SK-N-SH treated with all-trans-retinoic acid at 6 μM for 48 hours (cell line): ENCODE results near the gene SLC4A4.

Source experiments
- ATAC-seq: fragments of 200-7000 bp; cut with Tn5 transposase; 3 replicates; pipeline ENCODE4 v1.9.1; 2020; ENCODE audit warnings: mild to moderate bottlenecking, moderate library complexity
- BACH2 ChIP-seq: fragments of 250-450 bp; sonication (Bioruptor Pico); IDR thresholded peaks from 2 replicates; pipeline ENCODE4 v1.9.0; 2021; ENCODE audit warnings: mild to moderate bottlenecking, borderline replicate concordance
- CSDC2 ChIP-seq: fragments of 250-450 bp; sonication (Bioruptor Pico); IDR thresholded peaks from 2 replicates; pipeline ENCODE4 v1.5.0; 2020; ENCODE audit warnings: mild to moderate bottlenecking, moderate library complexity
- ESRRG ChIP-seq: fragments of 250-450 bp; sonication (Bioruptor Pico); IDR thresholded peaks from 2 replicates; pipeline ENCODE4 v1.6.1; 2021; ENCODE audit warnings: mild to moderate bottlenecking
- GLIS3 ChIP-seq: fragments of 250-450 bp; sonication (Bioruptor Pico); IDR thresholded peaks from 2 replicates; pipeline ENCODE4 v1.5.0; 2020; ENCODE audit warnings: mild to moderate bottlenecking, moderate library complexity
- ISL1 ChIP-seq: fragments of 250-450 bp; sonication (Bioruptor Pico); IDR thresholded peaks from 2 replicates; pipeline ENCODE4 v2.1.2; 2022; ENCODE audit warnings: mild to moderate bottlenecking, moderate library complexity
- PPARA ChIP-seq: fragments of 250-450 bp; sonication (Bioruptor Pico); IDR thresholded peaks from 2 replicates; pipeline ENCODE4 v1.5.0; 2020; ENCODE audit warnings: mild to moderate bottlenecking, borderline replicate concordance
- SNAI2 ChIP-seq: fragments of 250-450 bp; sonication (Bioruptor Pico); IDR thresholded peaks from 2 replicates; pipeline ENCODE4 v1.5.0; 2020; ENCODE audit warnings: mild to moderate bottlenecking, moderate library complexity
- TCF4 ChIP-seq: fragments of 250-450 bp; sonication (Bioruptor Pico); IDR thresholded peaks from 2 replicates; pipeline ENCODE4 v1.8.0; 2021; ENCODE audit warnings: mild to moderate bottlenecking, moderate library complexity, borderline replicate concordance
- TOX ChIP-seq: fragments of 250-450 bp; sonication (Bioruptor Pico); IDR thresholded peaks from 2 replicates; pipeline ENCODE4 v1.8.0; 2021; ENCODE audit warnings: mild to moderate bottlenecking, moderate library complexity, borderline replicate concordance
- ZC3H10 ChIP-seq: fragments of 250-450 bp; sonication (Bioruptor Pico); IDR thresholded peaks from 2 replicates; pipeline ENCODE4 v1.5.1; 2021; ENCODE audit warnings: mild to moderate bottlenecking, moderate library complexity
- ZFP30 ChIP-seq: fragments of 450-650 bp; formaldehyde crosslinking; IDR thresholded peaks from 2 replicates; pipeline ENCODE4 v1.5.0; 2022; ENCODE audit warnings: mild to moderate bottlenecking, moderate library complexity
- ZNF70 ChIP-seq: fragments of 450-650 bp; formaldehyde crosslinking; IDR thresholded peaks from 2 replicates; pipeline ENCODE4 v1.5.0; 2020; ENCODE audit warnings: mild to moderate bottlenecking, moderate library complexity
- ZNF8 ChIP-seq: fragments of 450-650 bp; formaldehyde crosslinking; IDR thresholded peaks from 2 replicates; pipeline ENCODE4 v1.5.0; 2020; ENCODE audit warnings: mild to moderate bottlenecking, moderate library complexity
- TF ChIP-seq, protein P1 (sequence below): fragments of 250-450 bp; sonication (Bioruptor Pico); IDR thresholded peaks from 2 replicates; pipeline ENCODE4 v1.5.0; 2020; ENCODE audit warnings: mild to moderate bottlenecking, moderate library complexity
- TF ChIP-seq, protein P2 (sequence below): fragments of 250-450 bp; sonication (Bioruptor Pico); IDR thresholded peaks from 2 replicates; pipeline ENCODE4 v1.5.1; 2020; ENCODE audit warnings: low read depth, mild to moderate bottlenecking, moderate library complexity
- TF ChIP-seq, protein P3 (sequence below): fragments of 250-450 bp; sonication (Bioruptor Pico); IDR thresholded peaks from 2 replicates; pipeline ENCODE4 v1.8.0; 2020; ENCODE audit warnings: mild to moderate bottlenecking, moderate library complexity, borderline replicate concordance
- TF ChIP-seq, protein P4 (sequence below): fragments of 250-450 bp; sonication (Bioruptor Pico); IDR thresholded peaks from 2 replicates; pipeline ENCODE4 v1.8.0; 2021; ENCODE audit warnings: low read depth, mild to moderate bottlenecking, moderate library complexity, borderline replicate concordance

SLC4A4 gene

DNA sequence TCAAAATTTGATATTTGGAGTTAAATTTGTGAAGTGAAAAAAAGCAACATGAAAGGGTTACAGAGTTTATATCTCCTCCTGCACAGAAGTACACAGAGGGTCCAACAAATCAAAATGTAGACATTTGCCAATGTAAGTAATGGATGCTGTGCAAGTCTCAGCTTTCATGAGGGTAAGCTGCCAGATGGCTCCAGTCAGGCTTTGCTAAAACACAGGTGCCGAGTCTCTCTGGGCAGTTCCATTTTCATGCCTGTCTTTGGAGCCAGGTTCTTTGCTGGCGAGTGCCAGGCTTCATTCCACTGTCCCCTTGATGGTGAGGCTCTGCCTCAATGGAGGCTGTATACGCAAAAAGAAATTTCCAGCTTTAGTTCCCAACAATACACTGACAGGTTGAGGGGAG, 27.9 kb downstream of the SLC4A4 start:
- no peak for ATAC-seq
- TF ChIP-seq ZNF70 (no peak), ZNF8 (CRISPR knock-in tag) (no peak), ESRRG (CRISPR knock-in tag) (no peak), TOX (CRISPR knock-in tag) (no peak), ISL1 (CRISPR knock-in tag) (no peak), TCF4 (CRISPR knock-in tag) (no peak), GLIS3 (no peak), CSDC2 (CRISPR knock-in tag) (no peak)
- TF ChIP-seq, protein P1, sequence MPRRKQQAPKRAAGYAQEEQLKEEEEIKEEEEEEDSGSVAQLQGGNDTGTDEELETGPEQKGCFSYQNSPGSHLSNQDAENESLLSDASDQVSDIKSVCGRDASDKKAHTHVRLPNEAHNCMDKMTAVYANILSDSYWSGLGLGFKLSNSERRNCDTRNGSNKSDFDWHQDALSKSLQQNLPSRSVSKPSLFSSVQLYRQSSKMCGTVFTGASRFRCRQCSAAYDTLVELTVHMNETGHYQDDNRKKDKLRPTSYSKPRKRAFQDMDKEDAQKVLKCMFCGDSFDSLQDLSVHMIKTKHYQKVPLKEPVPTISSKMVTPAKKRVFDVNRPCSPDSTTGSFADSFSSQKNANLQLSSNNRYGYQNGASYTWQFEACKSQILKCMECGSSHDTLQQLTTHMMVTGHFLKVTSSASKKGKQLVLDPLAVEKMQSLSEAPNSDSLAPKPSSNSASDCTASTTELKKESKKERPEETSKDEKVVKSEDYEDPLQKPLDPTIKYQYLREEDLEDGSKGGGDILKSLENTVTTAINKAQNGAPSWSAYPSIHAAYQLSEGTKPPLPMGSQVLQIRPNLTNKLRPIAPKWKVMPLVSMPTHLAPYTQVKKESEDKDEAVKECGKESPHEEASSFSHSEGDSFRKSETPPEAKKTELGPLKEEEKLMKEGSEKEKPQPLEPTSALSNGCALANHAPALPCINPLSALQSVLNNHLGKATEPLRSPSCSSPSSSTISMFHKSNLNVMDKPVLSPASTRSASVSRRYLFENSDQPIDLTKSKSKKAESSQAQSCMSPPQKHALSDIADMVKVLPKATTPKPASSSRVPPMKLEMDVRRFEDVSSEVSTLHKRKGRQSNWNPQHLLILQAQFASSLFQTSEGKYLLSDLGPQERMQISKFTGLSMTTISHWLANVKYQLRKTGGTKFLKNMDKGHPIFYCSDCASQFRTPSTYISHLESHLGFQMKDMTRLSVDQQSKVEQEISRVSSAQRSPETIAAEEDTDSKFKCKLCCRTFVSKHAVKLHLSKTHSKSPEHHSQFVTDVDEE (CRISPR knock-in tag): no peak
- TF ChIP-seq, protein P2, sequence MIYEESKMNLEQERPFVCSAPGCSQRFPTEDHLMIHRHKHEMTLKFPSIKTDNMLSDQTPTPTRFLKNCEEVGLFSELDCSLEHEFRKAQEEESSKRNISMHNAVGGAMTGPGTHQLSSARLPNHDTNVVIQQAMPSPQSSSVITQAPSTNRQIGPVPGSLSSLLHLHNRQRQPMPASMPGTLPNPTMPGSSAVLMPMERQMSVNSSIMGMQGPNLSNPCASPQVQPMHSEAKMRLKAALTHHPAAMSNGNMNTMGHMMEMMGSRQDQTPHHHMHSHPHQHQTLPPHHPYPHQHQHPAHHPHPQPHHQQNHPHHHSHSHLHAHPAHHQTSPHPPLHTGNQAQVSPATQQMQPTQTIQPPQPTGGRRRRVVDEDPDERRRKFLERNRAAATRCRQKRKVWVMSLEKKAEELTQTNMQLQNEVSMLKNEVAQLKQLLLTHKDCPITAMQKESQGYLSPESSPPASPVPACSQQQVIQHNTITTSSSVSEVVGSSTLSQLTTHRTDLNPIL: no peak
- TF ChIP-seq, all 23 proteins: peak for 0

DNA sequence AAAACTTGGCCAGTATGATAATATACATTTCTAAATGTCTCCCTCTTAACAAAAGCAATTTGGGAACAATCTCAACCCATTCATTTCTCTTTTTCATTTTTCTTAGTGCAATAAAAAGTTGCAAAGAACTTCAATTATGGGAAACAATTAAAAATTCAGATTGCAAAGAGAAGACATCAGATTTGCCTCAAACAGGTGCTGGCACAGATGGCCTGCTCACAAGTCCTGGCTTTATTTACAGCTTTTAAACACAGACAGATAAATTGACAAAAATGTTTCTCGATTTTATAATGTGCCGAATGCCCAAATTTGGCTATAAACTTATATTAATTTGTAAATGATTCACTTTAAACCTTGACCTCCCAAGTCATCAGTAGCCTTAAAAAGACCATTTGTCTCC, 28.7 kb downstream of the SLC4A4 start:
- TF ChIP-seq ISL1 (CRISPR knock-in tag) (no peak), SNAI2 (no peak)
- TF ChIP-seq, all 23 proteins: peak for 0
- no peak for ATAC-seq

DNA sequence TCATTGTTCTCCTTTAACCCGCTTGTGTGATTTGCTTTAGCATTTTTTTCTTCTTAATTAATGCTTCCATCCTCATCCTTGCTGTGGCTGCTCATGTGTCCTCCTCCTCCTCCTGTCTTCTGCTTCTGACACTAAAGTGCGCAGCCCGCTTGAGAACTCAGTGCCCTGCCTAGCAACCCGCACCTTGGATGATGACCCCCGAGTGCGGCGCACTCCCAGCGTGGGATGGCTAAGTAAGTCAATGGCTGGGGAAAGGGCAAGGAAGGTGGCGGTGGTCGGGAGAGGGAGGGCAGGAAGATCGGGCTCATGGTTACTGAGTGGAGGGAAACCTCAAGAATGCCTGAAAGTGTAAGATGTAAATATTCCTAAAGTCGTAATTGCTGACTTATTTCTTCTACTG, 30.1 kb downstream of the SLC4A4 start:
- no peak for ATAC-seq
- no peak for TF ChIP-seq ZFP30
- no peak for TF ChIP-seq ZC3H10 (CRISPR knock-in tag)
- TF ChIP-seq, protein P2: no peak
- TF ChIP-seq, protein P3, sequence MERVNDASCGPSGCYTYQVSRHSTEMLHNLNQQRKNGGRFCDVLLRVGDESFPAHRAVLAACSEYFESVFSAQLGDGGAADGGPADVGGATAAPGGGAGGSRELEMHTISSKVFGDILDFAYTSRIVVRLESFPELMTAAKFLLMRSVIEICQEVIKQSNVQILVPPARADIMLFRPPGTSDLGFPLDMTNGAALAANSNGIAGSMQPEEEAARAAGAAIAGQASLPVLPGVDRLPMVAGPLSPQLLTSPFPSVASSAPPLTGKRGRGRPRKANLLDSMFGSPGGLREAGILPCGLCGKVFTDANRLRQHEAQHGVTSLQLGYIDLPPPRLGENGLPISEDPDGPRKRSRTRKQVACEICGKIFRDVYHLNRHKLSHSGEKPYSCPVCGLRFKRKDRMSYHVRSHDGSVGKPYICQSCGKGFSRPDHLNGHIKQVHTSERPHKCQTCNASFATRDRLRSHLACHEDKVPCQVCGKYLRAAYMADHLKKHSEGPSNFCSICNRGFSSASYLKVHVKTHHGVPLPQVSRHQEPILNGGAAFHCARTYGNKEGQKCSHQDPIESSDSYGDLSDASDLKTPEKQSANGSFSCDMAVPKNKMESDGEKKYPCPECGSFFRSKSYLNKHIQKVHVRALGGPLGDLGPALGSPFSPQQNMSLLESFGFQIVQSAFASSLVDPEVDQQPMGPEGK: no peak
- TF ChIP-seq ISL1 (CRISPR knock-in tag): no peak
- TF ChIP-seq, protein P1 (CRISPR knock-in tag): no peak
- TF ChIP-seq CSDC2 (CRISPR knock-in tag): no peak
- no peak for TF ChIP-seq PPARA (CRISPR knock-in tag)
- no peak for TF ChIP-seq BACH2 (CRISPR knock-in tag)
- no peak for TF ChIP-seq ZNF70
- TF ChIP-seq, protein P4, sequence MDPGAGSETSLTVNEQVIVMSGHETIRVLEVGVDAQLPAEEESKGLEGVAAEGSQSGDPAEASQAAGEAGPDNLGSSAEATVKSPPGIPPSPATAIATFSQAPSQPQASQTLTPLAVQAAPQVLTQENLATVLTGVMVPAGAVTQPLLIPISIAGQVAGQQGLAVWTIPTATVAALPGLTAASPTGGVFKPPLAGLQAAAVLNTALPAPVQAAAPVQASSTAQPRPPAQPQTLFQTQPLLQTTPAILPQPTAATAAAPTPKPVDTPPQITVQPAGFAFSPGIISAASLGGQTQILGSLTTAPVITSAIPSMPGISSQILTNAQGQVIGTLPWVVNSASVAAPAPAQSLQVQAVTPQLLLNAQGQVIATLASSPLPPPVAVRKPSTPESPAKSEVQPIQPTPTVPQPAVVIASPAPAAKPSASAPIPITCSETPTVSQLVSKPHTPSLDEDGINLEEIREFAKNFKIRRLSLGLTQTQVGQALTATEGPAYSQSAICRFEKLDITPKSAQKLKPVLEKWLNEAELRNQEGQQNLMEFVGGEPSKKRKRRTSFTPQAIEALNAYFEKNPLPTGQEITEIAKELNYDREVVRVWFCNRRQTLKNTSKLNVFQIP (CRISPR knock-in tag): no peak
- TF ChIP-seq, all 23 proteins: peak for 0
